ENCODE measurements around the gene CFAP46. TPM values are rescaled to one million over a fixed set of nuclear protein-coding genes. Genes with fewer than 3 reads are reported as not detected.

The CFAP46 gene
- total RNA-seq, 4 donors from 2014 or later: 0.32 to 0.54 TPM; not detected in 2

GRCh38 chr10:132951926-132952325, 9.6 kb upstream of the CFAP46 start:
- 53 to 59% methylated on average over 12 of the region's 12 CpGs for WGBS, 2 donors
- TF ChIP-seq POLR2A (IDR thresholded peaks at IDR 0.05): no peak
- TF ChIP-seq, protein P1, sequence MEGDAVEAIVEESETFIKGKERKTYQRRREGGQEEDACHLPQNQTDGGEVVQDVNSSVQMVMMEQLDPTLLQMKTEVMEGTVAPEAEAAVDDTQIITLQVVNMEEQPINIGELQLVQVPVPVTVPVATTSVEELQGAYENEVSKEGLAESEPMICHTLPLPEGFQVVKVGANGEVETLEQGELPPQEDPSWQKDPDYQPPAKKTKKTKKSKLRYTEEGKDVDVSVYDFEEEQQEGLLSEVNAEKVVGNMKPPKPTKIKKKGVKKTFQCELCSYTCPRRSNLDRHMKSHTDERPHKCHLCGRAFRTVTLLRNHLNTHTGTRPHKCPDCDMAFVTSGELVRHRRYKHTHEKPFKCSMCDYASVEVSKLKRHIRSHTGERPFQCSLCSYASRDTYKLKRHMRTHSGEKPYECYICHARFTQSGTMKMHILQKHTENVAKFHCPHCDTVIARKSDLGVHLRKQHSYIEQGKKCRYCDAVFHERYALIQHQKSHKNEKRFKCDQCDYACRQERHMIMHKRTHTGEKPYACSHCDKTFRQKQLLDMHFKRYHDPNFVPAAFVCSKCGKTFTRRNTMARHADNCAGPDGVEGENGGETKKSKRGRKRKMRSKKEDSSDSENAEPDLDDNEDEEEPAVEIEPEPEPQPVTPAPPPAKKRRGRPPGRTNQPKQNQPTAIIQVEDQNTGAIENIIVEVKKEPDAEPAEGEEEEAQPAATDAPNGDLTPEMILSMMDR (IDR thresholded peaks at IDR 0.05): no peak
- no peak overlapping the region for H3K4me3 ChIP-seq (ENCODE audit: low read depth, poor library complexity, severe bottlenecking)
- intact Hi-C loops (cut with DNase I; ENCODE audit: low total_unique reads): no loop called here
- DNase-seq (ENCODE audit: low spot score in 2 of 2): peak in 1 of 2 donors; percentile 74

DNA sequence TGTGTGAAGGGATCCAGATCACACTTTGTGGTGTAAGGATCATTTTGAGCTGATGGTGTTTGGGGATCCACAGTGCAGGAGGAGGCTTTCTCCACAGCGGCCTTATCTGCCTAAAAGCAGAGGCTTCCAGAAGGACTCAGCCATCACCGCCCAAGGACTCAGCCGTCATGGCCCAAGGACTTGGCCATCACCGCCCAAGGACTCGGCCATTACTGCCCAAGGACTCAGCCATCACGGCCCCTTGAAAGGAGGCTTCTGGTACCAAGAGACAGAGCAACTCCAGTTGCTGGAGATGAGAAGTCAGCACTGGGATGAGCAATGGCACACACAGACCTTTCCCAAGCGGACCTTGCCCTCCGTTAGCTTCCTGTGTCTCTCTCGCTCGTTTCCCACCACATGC, 6.0 kb upstream of the CFAP46 start:
- WGBS, 2 donors: 83 to 88% methylated on average over 10 of the region's 10 CpGs
- H3K4me3 ChIP-seq (ENCODE audit: low read depth, poor library complexity, severe bottlenecking): no peak overlapping the region
- TF ChIP-seq, protein P1 (IDR thresholded peaks at IDR 0.05): no peak
- TF ChIP-seq POLR2A (IDR thresholded peaks at IDR 0.05): no peak
- DNase-seq (ENCODE audit: low spot score in 2 of 2): peak in 1 of 2 donors; percentile 49
- intact Hi-C loops (cut with DNase I; ENCODE audit: low total_unique reads): no loop called here

DNA sequence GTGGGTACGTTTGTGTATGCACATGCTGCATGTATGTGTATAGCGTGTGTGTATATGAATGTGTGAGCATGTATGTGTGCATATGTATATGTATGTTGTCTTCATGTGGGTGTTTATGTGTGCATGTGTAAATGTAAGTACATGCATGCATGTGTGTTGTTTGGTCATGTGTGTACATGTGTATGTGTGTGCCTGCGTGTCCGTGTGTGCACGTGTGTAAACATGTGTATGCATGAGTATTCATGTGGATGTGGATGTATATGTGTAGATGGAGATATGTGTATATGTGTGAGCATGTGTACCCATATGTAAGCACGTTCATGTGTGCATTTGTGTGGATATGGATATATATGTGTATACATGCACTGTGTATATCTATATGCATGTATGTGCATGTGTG, 5.5 kb upstream of the CFAP46 start:
- TF ChIP-seq POLR2A (IDR thresholded peaks at IDR 0.05): no peak
- TF ChIP-seq, protein P1 (IDR thresholded peaks at IDR 0.05): no peak
- H3K4me3 ChIP-seq (ENCODE audit: low read depth, poor library complexity, severe bottlenecking): no peak overlapping the region
- intact Hi-C loops (cut with DNase I; ENCODE audit: low total_unique reads): no loop called here
- WGBS, 2 donors: 67 to 79% methylated on average over 6 of the region's 6 CpGs
- peak in 1 of 2 donors; percentile 5 for DNase-seq (ENCODE audit: low spot score in 2 of 2)

DNA sequence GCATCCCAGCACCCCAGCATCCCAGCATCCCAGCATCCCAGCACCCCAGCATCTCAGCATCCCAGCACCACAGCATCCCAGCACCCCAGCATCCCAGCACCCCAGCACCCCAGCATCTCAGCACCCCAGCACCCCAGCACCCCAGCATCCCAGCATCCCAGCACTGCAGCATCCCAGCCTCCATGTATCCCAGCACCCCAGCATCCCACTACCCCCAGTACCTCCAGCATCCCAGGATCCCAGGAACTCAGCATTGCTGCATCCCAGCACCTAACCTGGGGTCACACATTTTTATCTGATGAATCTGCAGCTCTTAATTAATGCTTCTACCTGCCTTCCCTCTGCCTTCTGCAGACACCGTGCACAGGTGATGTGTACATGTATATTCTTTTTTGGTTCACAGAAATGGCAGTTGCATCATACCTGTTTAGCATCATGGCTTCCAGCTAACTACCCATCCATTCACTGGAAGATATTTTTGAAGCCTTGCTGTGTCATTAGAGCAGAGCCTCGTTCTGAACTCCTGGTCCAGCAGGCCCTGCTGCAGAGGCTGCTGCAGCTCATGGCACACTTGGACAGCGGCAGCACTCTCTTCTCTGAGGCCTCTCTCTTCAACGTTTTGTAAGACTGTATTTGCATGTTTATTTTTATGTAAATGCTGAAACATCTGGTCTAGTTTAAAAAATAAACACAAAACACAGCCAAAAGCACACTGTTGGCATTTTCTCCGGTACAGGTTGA, 4.6 kb upstream of the CFAP46 start:
- peak in 1 of 2 donors; percentile 46 for DNase-seq (ENCODE audit: low spot score in 2 of 2)
- no peak for TF ChIP-seq POLR2A (IDR thresholded peaks at IDR 0.05)
- TF ChIP-seq, protein P1 (IDR thresholded peaks at IDR 0.05): no peak
- intact Hi-C loops (cut with DNase I; ENCODE audit: low total_unique reads): no loop called here
- H3K4me3 ChIP-seq (ENCODE audit: low read depth, poor library complexity, severe bottlenecking): no peak overlapping the region
- WGBS, 2 donors: 46 to 48% methylated on average over 5 of the region's 5 CpGs

- peak in 1 of 2 donors; percentile 52 for DNase-seq (ENCODE audit: low spot score in 2 of 2)
- intact Hi-C loops (cut with DNase I; ENCODE audit: low total_unique reads): no loop called here
- no peak for TF ChIP-seq POLR2A (IDR thresholded peaks at IDR 0.05)
- TF ChIP-seq, protein P1 (IDR thresholded peaks at IDR 0.05): no peak
- H3K4me3 ChIP-seq (ENCODE audit: low read depth, poor library complexity, severe bottlenecking): no peak overlapping the region
- WGBS, 2 donors: 80% methylated on average over 2 to 9 of the region's 9 CpGs
Observed at GRCh38 chr10:132946311-132946710, 3.9 kb upstream of the CFAP46 start.

DNA sequence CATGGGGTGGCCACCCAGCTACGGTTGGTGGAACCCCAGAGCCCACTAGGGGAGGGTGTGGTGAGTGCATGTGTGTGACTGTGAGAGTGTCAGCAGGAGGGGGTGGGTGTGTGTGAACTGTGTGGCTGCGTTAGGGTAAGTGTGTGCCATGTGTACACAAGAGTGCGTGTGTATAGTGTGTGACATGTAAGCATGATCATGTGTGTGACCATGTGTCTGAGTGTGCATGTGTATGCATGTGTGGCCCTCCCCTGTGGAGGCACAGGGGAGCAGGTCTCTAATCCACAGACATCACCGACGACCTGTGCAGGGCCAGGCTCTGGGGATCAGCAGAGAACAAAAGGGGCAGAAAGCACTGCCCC, 3.5 kb upstream of the CFAP46 start:
- no peak for TF ChIP-seq POLR2A (IDR thresholded peaks at IDR 0.05)
- TF ChIP-seq, protein P1 (IDR thresholded peaks at IDR 0.05): no peak
- intact Hi-C loops (cut with DNase I; ENCODE audit: low total_unique reads): no loop called here
- peak in 1 of 2 donors; percentile 71 for DNase-seq (ENCODE audit: low spot score in 2 of 2)
- whole genome bisulfite sequencing, 2 donors: 59 to 72% methylated on average over 5 of the region's 5 CpGs
- no peak overlapping the region for H3K4me3 ChIP-seq (ENCODE audit: low read depth, poor library complexity, severe bottlenecking)

All from lower leg skin (tissue), 4 donors.